DMS153 treated with DMSO at 0.1 percent for 48 hours (cell line): ENCODE measurements around the gene SLC26A4.

ENCODE experiments used
- DNase-seq: peaks from one replicate; lab custom pipeline; 2025; ENCODE audit not compliant: unreplicated experiment; lab: John Stamatoyannopoulos, UW

SLC26A4 gene

GRCh38 chr7:107743567-107744344 is 83.1 kb downstream of the SLC26A4 start, which contains the start of gene CBLL1:
CBLL1 (plus strand) TSS chr7:107744142; CDS start chr7:107744164, 22 bp downstream.
- peak; percentile 95 for DNase-seq

- DNase-seq: no peak
These were observed 83.7 kb downstream of the SLC26A4 start for GRCh38 chr7:107744345-107744750.

GRCh38 chr7:107746006-107746405 is 85.4 kb downstream of the SLC26A4 start:
- no peak for DNase-seq

DNA sequence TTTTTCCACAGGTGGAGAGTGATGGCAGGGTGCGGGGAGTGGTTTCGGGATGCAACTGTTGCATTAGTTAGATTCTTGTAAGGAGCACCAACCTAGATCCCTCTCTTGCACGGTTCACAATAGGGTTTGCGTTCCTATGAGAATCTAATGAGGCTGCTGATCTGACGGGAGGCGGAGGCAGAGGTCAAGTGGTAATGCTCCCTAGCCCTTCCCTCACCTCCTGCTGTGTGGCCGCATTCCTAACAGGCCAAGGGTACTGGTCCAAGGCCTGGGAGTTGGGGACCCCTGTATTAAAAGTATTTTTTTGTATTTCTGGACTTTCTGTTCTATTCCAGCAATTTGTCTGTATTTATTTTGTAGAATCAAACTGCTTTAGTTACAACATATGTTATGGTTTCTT is 90.5 kb downstream of the SLC26A4 start:
- no peak for DNase-seq

- no peak for DNase-seq
These were observed 94.0 kb downstream of the SLC26A4 start for GRCh38 chr7:107754642-107755041.

- DNase-seq: no peak
These were observed 98.0 kb downstream of the SLC26A4 start for GRCh38 chr7:107758667-107759066.

GRCh38 chr7:107767391-107767790 is 106.8 kb downstream of the SLC26A4 start:
- no peak for DNase-seq
